Body of pancreas (tissue), 4 donors: ENCODE measurements around the gene PTDSS2.
A peak's percentile ranks its signal among the peaks of the same experiment; 100 is the strongest.

Experiments used
- POLR2A ChIP-seq, 3 donors: fragments of 450-650 bp; IDR thresholded peaks; one replicate each; pipeline ENCODE4 v1.6.1; 2016; ENCODE audit warnings: antibody characterized with exemption in 3 of 3, mild to moderate bottlenecking in 2 of 3
- TF ChIP-seq, protein P1 (sequence below), 7 experiments: fragments of 450-650 bp in 4 of 7; fragments of 200-600 bp in 3 of 7; sonication (generic) in 3 of 7; IDR thresholded peaks; one replicate each; pipeline ENCODE4 v1.5.1; 2016 to 2019; ENCODE audit warnings: antibody characterized with exemption in 7 of 7

DNA sequence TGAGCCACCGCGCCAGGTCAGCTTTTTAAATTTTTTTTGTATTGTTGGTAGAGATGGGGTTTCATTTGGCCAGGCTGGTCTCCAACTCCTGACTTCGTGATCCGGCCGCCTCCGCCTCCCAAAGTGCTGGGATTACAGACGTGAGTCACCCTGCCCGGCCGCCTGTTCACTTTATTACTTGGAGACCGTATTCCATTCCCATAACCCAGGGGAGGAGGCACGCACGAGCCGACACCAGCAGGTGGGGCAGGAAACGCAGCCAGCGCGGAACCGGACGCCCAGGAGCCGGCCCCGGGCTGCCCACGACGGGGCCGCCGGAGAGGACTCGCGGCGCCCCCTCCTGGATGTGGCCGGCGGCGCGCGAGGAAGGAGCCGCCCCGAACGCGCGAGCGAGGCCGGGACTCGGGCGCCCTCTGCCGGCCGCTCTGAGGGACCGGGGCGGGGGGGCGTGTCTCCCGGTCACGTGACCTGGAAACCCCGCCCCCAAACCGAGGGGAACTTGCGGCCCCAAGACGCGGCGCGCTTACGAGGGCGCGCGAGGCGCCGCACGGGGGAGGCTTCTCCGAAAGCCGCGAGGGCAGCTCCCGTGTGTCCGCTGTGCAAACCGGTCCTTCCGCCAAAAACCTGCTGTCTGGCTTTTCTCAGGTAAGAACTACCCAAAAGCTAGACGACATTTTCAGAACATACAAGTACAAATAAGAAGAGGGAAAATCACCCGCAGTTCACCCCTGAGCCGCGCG is 68.6 kb downstream of the PTDSS2 start:
- TF ChIP-seq, protein P1, sequence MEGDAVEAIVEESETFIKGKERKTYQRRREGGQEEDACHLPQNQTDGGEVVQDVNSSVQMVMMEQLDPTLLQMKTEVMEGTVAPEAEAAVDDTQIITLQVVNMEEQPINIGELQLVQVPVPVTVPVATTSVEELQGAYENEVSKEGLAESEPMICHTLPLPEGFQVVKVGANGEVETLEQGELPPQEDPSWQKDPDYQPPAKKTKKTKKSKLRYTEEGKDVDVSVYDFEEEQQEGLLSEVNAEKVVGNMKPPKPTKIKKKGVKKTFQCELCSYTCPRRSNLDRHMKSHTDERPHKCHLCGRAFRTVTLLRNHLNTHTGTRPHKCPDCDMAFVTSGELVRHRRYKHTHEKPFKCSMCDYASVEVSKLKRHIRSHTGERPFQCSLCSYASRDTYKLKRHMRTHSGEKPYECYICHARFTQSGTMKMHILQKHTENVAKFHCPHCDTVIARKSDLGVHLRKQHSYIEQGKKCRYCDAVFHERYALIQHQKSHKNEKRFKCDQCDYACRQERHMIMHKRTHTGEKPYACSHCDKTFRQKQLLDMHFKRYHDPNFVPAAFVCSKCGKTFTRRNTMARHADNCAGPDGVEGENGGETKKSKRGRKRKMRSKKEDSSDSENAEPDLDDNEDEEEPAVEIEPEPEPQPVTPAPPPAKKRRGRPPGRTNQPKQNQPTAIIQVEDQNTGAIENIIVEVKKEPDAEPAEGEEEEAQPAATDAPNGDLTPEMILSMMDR (IDR thresholded peaks at IDR 0.05), result peak; percentile 62 to 100 (median 100)
- peak in 2 of 3 donors; percentile 37 to 40 for TF ChIP-seq POLR2A (IDR thresholded peaks at IDR 0.05)
